ENCODE measurements around the gene PACSIN3.

The PACSIN3 gene

DNA sequence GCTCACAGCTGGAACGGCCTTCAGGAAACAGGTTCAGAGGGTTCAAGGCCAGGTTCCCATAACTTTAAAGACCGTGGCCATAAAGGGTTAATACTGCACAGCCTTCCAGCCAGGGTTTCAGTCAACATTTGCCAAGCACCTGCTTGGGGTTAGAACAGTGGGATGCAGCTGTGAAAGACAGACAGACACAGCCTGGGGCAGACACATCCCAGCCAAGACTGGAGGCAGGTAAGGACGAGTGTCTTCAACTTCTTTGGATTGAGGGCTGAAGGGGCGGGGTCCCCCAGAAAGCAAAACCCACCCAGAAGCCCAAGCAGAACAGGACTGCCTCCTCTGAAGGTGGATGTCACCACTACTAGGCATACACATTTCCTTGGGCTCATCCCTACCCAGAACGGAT lies 23.8 kb downstream of the PACSIN3 start:
- Mint-ChIP-seq H3K36me3 (peaks cover 18% of the 10 kb centered on the region), H3K27me3 (no peaks in the 10 kb centered on the region), H3K4me3 (no peak overlapping the region), H3K4me1 (peaks cover 2% of the 10 kb centered on the region), H3K27ac (no peak overlapping the region), H3K9me3 (no peaks in the 10 kb centered on the region)
- CTCF ChIA-PET, result interaction anchor here (0.7 to 3.9 kb wide), 9 partner anchors 9 to 277 kb away, joined by 3 to 16 read pairs (median 3); no protein-coding TSS in a partner anchor
- DNase-seq, result no peak

DNA sequence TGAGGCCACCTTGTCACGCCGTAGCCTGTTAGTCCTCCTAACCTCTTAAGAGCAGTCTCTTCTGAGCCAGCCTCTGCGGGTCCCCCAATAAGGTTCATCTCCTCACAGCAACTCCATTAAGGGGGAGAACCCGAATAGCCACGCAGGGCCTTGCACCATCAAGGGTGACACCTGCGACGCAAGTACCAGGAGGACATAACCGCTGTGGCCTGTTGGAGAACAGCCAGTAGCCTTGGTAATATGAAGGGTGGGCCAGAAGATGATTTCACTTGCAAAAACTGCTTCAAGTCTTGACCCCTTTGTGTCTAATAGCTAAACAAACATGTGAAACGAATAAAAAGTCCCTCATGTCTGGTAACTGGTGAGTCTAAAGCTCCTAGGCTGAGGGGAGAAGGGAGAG lies 24.3 kb downstream of the PACSIN3 start:
- Mint-ChIP-seq H3K36me3 (peaks cover 13% of the 10 kb centered on the region), H3K27ac (peak overlapping the region; percentile 45), H3K9me3 (no peaks in the 10 kb centered on the region), H3K27me3 (no peaks in the 10 kb centered on the region), H3K4me1 (peaks cover 2% of the 10 kb centered on the region), H3K4me3 (no peak overlapping the region)
- CTCF ChIA-PET, result interaction anchor here (0.7 to 3.9 kb wide), 9 partner anchors 10 to 277 kb away, joined by 3 to 16 read pairs (median 3); no protein-coding TSS in a partner anchor
- DNase-seq, result no peak

DNA sequence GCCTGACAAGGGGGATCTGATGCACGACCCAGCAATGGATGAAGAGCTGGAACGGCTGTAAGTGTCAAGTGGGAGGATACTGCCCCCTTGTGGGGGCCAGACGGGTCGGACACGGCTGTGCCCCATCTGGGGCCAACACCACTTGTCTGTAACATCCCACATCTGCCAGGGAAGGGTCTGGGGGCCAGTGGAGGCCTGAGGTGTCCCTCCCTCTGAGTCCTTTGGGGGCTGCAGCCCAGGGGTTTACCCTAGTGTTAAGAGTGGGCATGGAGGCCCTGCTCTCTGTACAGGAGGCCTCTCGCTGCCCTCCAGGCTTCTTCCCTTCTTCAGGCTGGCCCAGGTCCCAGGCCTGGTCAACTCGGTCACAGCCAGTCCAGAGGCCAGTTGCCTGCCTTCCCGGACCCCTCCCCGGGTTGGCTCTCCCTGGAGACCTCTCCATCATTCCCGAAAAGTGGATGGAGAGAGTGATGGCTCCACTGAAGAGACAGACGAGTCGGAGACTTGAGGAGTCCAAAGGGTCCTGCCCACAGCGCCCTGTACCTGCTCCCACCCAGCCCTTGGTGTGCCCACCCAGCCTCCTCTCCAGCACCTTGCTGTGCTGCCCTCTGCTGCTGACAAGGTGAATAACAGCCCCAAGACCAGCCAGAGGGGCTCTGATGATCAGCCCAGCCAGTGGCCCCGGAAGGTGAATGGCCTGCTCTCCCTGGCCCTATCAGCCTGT lies 24.9 kb downstream of the PACSIN3 start:
- H3K9me3 Mint-ChIP-seq, result no peaks in the 10 kb centered on the region
- peaks cover 6% of the 10 kb centered on the region for H3K4me1 Mint-ChIP-seq
- H3K27ac Mint-ChIP-seq, result peak overlapping the region; percentile 45
- DNase-seq, result peak; percentile 74
- no peaks in the 10 kb centered on the region for H3K27me3 Mint-ChIP-seq
- H3K4me3 Mint-ChIP-seq, result no peak overlapping the region
- peaks cover 13% of the 10 kb centered on the region for H3K36me3 Mint-ChIP-seq
- CTCF ChIA-PET, result interaction anchor here (0.6 to 3.9 kb wide), 10 partner anchors 9 to 342 kb away, joined by 3 to 16 read pairs (median 3); no protein-coding TSS in a partner anchor

DNA sequence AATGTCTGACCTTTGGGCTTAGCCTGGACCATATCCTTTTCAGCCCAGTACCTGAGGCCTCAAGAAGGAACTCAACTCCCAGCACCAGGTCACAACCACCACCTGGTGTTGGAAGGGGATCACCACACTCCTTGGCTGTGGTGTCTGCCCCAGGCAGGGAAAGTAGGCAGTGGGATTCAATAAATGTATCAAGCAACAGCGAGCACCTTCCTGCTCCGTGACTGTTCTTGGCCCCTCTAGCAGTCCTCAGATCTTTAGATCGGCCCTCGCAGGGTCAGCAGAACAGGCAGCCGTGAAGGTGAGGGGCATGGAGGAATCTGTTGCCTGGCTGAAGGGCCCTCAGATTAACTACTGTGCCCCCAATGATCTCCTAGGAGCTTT lies 25.5 kb downstream of the PACSIN3 start:
- peaks cover 9% of the 10 kb centered on the region for H3K36me3 Mint-ChIP-seq
- H3K4me3 Mint-ChIP-seq, result no peak overlapping the region
- H3K27me3 Mint-ChIP-seq, result no peaks in the 10 kb centered on the region
- no peaks in the 10 kb centered on the region for H3K9me3 Mint-ChIP-seq
- no peak for DNase-seq
- H3K27ac Mint-ChIP-seq, result no peak overlapping the region
- peaks cover 10% of the 10 kb centered on the region for H3K4me1 Mint-ChIP-seq
- CTCF ChIA-PET, result interaction anchor here (0.6 to 3.9 kb wide), 8 partner anchors 8 to 342 kb away, joined by 3 to 16 read pairs (median 3); no protein-coding TSS in a partner anchor

DNA sequence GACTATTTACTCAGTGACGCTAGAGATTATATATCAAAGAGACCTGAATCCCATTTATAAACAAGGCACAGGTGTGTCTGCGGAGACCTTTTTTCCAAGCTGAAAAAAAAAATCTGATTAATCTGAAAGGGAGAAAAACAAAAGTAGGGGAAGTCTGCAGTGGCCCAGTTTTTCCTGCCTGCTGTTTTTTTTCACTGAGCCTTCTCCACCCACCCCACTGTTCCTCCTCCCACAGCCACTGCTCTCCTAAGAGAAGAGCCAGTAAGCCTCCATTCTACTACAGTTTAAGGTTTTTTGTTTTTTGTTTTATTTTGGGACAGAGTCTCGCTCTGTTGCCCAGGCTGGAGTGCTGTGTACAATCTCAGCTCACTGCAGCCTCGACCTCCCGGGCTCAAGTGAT lies 28.0 kb downstream of the PACSIN3 start:
- Mint-ChIP-seq H3K27ac (peak overlapping the region; percentile 8), H3K36me3 (no peaks in the 10 kb centered on the region), H3K4me3 (no peak overlapping the region), H3K9me3 (no peaks in the 10 kb centered on the region), H3K27me3 (no peaks in the 10 kb centered on the region), H3K4me1 (peaks cover 34% of the 10 kb centered on the region)
- CTCF ChIA-PET, result interaction anchor here (1.2 kb wide), 1 partner anchor 242 kb away, joined by 3 read pairs; no protein-coding TSS in a partner anchor
- no peak for DNase-seq

DNA sequence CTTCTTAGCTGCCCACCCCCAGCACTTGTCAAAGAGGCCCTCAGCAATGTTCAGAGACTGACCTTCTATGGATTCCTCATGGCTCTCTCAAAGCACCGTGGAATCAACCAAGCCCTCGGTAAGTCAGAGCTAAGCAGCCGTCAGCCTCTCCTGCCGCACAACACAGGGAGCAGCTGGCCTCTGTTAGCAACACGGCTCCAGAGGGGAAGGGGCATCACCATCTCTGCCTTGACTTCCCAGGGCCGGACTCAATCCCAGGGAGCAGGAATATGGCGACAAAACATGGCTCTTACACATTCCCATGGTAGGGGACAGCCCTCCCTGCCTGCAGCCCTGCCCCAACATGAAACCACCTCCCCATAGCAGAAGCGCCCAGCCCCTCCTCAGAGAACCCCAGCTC lies 28.4 kb downstream of the PACSIN3 start:
- no peak for DNase-seq
- H3K9me3 Mint-ChIP-seq, result no peaks in the 10 kb centered on the region
- H3K4me3 Mint-ChIP-seq, result no peak overlapping the region
- H3K27me3 Mint-ChIP-seq, result no peaks in the 10 kb centered on the region
- peaks cover 38% of the 10 kb centered on the region for H3K4me1 Mint-ChIP-seq
- CTCF ChIA-PET, result no interaction called here
- H3K27ac Mint-ChIP-seq, result no peak overlapping the region
- H3K36me3 Mint-ChIP-seq, result no peaks in the 10 kb centered on the region

DNA sequence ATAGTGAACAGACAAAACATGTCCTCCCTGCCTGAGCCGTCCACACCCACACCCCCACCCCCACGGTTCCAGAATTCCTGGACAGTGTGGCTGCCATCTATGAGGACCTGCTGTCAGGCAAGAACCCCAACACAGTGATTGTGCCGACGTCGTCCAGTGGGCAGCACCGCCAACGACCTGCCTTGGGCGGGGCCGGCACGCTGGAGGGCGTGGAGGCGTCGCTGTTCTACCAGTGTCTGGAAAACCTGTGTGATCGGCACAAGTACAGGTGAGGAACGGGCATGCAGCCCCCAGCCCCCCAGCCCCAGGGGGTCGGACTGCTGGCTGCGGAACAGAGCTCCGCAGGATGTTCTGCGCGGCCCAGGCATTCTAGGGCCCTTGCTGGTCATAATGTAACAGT lies 29.3 kb downstream of the PACSIN3 start:
- H3K4me1 Mint-ChIP-seq, result peaks cover 40% of the 10 kb centered on the region
- H3K27me3 Mint-ChIP-seq, result no peaks in the 10 kb centered on the region
- no peak overlapping the region for H3K27ac Mint-ChIP-seq
- H3K36me3 Mint-ChIP-seq, result no peaks in the 10 kb centered on the region
- DNase-seq, result no peak
- H3K9me3 Mint-ChIP-seq, result no peaks in the 10 kb centered on the region
- CTCF ChIA-PET, result interaction anchor here (0.6 to 1.7 kb wide), 2 partner anchors 10 to 269 kb away, joined by 3 to 4 read pairs; no protein-coding TSS in a partner anchor
- H3K4me3 Mint-ChIP-seq, result no peak overlapping the region

DNA sequence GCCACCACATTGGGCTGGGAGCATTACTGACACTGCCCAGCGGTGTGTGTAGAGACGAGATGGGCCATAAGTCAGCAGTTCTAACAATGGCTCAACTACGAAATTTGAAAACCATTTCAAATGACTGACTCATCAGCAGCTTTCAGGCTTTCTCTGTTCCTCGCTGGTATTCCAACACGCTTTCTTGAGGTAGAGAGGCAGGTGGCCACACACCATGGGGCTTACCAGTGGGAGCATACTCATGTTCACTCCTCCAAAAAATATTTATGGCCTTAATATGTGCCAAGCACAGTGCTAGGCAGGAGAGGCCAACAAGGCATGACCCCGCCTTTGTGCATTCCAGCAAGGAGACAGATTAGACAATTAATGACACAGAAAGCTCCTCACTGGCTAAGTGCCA lies 29.9 kb downstream of the PACSIN3 start:
- no peak for DNase-seq
- Mint-ChIP-seq H3K27ac (no peak overlapping the region), H3K27me3 (no peaks in the 10 kb centered on the region), H3K4me3 (no peak overlapping the region), H3K4me1 (peaks cover 40% of the 10 kb centered on the region), H3K36me3 (no peaks in the 10 kb centered on the region), H3K9me3 (no peaks in the 10 kb centered on the region)
- CTCF ChIA-PET, result interaction anchor here (1.7 to 2.4 kb wide), 2 partner anchors 10 to 260 kb away, joined by 4 to 10 read pairs; no protein-coding TSS in a partner anchor

DNA sequence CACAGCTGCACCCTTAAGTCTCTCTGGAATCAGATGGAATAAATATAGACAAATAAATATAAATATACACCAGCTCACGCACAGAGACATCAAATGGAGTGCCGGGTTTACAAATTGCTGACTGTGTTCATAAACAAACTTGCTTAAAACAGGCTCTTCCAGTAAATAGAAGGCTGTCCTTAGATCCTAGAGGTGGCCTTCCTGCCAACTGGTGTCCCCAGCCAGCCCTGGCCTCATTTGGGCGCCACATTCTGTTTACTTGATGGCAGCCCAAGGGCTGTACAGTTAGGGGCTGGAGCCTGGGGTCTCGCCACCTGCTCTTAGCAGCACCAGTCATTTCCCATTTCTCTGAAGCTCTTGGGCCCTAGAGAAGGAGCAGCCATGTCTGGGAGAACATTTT lies 30.4 kb downstream of the PACSIN3 start:
- Mint-ChIP-seq H3K36me3 (no peaks in the 10 kb centered on the region), H3K4me1 (peaks cover 40% of the 10 kb centered on the region), H3K27me3 (no peaks in the 10 kb centered on the region), H3K9me3 (no peaks in the 10 kb centered on the region), H3K4me3 (no peak overlapping the region), H3K27ac (no peak overlapping the region)
- no peak for DNase-seq
- CTCF ChIA-PET, result interaction anchor here (1.7 to 2.4 kb wide), 2 partner anchors 11 to 260 kb away, joined by 4 to 10 read pairs; no protein-coding TSS in a partner anchor

DNA sequence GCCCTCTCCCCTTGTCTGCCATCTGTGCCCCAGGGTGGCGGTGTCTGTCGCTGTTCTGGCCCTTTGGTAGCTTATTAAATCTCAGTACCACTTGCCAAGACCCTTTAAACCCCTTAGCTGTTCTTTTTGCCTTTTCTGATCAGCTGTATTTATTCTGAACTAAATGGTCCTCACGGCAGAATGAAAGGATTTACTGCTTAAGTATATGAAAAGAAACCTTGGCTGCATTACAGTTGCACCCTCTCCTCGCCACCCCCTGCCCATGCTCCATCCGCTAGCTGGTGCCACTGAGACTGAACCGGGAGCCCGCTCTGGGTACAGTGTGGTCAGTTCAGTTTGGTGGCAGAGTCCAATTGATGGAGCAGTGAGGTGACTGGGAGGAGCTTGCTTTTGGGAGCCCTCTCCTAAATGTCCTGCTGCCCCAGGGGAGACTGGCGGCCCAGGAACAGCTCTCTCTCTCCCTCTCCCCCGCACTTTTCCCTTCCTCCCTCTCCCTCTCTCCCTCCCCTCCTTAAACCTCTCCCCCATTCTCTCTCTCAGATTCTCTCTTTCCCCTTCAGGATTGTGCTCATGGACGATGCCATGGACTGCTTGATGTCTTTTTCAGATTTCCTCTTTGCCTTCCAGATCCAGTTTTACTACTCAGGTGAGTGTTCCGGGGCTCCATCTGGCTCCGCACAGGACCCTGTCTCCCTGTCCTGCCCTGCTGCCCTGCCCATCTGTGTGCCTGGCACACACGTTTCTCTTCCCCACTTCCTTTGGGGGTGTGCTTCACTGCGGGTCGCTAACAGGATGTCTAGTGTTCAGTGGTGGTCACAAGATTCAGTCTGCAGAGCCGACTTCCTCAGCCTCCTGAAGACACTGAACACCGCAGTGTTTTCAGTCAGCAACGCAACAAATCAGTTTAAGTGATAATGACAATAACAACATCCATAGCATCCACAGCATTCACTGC lies 31.3 kb downstream of the PACSIN3 start:
- Mint-ChIP-seq H3K9me3 (no peaks in the 10 kb centered on the region), H3K36me3 (no peaks in the 10 kb centered on the region), H3K27ac (peak overlapping the region; percentile 89), H3K4me1 (peaks cover 40% of the 10 kb centered on the region), H3K27me3 (no peaks in the 10 kb centered on the region), H3K4me3 (peak overlapping the region; percentile 40)
- CTCF ChIA-PET, result interaction anchor here (0.7 to 3.1 kb wide), 13 partner anchors 9 to 766 kb away, joined by 3 to 22 read pairs (median 3); no protein-coding TSS in a partner anchor
- DNase-seq, result peak; percentile 64

DNA sequence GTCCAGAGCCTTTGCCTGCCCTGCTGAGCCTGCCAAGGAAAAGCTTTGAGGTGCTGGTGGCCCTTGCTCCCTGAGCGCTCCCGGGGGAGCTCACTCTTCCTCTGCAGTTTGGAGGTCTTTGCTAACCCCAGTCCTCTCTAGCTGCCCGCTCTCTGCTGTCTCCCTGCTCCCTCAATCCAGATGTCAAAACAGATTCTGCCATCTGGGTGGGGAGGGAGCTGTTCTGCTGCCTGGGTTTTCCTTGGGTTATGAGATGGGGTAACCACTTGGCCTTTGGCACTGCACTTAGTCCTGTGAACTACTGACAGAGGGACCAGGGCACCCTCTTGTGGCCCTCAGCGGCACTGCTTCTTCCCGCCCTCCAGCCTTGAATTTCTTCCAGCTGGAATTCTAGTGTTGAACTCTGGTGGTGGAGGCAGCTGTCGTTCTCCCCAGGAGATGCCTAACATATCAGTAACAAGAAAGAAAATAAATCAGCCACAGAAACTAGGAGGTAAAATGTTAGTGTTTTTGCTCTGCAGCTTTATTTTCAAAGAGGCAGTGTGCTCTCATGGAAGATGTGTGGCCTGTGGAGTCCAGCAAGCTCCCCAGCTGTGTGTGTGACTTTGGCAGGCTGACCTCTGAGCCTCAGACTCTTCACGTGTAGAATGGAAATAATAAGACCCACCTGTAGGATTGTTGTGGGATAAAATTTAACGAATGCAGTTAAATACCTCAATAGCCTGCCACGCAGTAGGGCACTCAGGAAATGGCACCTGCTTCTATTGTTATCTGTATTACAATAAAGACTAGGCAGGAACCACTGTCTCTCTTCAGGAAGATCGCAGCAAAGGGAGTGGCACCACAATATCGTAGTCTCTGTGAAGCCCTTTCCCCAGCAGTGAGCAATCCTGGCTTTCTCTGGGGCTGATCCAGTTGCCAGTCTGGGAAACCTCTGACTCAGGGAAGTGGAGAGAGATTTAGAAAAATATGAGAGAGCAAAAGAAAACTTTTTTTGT lies 33.0 kb downstream of the PACSIN3 start:
- H3K27me3 Mint-ChIP-seq, result no peaks in the 10 kb centered on the region
- DNase-seq, result peak; percentile 71
- H3K4me3 Mint-ChIP-seq, result no peak overlapping the region
- peak overlapping the region; percentile 78 for H3K27ac Mint-ChIP-seq
- H3K9me3 Mint-ChIP-seq, result no peaks in the 10 kb centered on the region
- CTCF ChIA-PET, result interaction anchor here (0.6 to 3.1 kb wide), 26 partner anchors 9 to 282 kb away, joined by 3 to 22 read pairs (median 6); partner anchors contain the start of gene LRP4
- H3K36me3 Mint-ChIP-seq, result no peaks in the 10 kb centered on the region
- peaks cover 39% of the 10 kb centered on the region for H3K4me1 Mint-ChIP-seq

DNA sequence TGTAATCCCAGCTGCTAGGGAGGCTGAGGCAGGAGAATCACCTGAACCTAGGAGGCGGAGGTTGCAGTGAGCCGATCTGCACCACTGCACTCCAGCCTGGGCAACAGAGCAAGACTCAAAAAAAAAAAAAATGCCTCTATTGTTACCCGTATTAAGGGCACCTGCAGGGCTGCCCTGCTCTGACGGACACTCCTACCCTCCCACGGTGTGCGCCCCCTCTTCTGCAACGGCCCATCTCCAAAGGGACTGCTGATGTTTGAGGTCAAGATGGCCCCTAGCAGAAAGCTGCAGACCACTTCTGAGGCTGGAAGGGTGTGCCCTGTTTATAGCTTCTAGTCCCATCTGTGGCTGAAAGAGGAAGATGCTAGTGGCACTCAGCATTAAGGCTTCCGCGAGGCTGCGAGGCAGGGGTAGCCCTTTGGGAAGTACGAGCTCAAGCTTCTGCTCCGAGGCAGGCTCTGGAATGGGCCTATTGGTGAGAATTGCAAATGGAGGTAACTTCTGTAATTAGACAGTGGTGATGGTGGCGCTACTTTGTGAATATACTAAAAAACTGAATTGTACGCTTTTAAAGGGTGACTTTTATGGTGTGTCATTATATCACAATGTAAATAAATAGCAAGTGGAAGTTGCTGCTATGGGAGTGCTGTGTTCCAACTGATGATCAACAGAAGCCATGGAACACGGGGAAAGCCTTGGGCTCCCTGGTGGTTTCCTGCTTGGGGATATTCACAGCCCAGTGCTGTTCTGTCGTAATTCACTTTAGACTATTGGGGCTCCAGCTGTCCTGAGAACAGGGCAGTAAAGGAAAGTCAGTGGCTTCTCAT lies 33.9 kb downstream of the PACSIN3 start:
- no peaks in the 10 kb centered on the region for H3K36me3 Mint-ChIP-seq
- CTCF ChIA-PET, result interaction anchor here (0.7 to 3.1 kb wide), 25 partner anchors 10 to 451 kb away, joined by 3 to 22 read pairs (median 6); partner anchors contain the start of gene LRP4
- no peaks in the 10 kb centered on the region for H3K9me3 Mint-ChIP-seq
- DNase-seq, result no peak
- H3K4me1 Mint-ChIP-seq, result peaks cover 38% of the 10 kb centered on the region
- no peak overlapping the region for H3K27ac Mint-ChIP-seq
- no peak overlapping the region for H3K4me3 Mint-ChIP-seq
- H3K27me3 Mint-ChIP-seq, result no peaks in the 10 kb centered on the region
